ENCODE measurements around the gene SGMS2. TPM values are rescaled to one million over a fixed set of nuclear protein-coding genes. Genes with fewer than 3 reads are reported as not detected.
A peak's percentile ranks its signal among the peaks of the same experiment; 100 is the strongest.

The SGMS2 gene
- polyA plus RNA-seq, 3 donors = 20.8 to 32.7 (median 23.0) TPM

DNA sequence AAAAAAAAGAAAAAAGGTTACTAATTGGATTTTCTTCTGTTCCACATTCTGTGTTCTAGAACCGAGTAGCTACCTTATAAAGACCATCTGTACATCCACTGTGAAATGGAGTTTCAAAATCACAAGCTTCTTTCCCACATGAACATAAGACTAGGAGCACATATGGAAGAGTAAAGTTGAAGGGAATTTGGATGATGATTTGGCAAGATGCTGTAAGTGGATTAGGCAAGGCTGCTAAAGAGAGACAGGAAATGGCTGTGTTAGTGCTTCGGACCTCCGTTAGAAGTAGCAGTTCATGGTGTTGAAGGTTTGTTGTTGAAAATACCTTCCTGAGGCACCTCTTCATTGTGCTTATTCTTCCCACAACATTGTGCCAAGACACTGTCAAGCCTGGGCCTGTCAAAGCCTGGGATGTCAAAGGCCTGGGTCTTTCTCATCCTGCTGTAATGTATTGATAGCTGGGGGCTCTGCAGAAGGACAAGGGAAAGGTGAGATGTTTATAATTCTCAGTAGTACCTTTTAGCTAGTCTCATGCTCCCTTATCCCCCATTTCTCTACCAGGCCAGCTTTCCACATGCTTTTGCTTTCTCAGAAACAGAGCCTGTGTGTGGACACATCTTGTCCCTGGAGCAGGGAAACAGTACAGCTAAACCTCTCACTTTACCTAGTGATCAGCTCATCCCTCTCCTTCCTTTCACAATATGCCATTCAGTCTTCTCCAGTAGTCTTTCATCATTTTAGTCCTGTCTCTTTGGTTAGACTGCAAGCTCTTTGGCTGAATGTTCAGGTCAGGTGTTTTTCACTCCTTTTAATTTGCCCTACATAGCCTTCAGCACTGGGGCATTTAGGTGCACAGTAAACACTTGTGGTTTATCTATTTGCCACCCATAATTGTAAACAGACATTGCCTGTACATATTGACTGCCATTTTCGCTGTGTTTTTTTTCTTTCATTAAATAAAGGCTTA is 68.7 kb downstream of the SGMS2 start:
- H3K9me3 ChIP-seq (replicated peaks in 1 of 2; ENCODE audit: control insufficient read depth in 1 of 2, insufficient read depth in 1 of 2, low read length in 2 of 2) = no peaks in the 10 kb centered on the region
- no peak overlapping the region for H3K4me3 Mint-ChIP-seq
- H3K27me3 ChIP-seq (ENCODE audit: control insufficient read depth in 2 of 2, insufficient read depth in 2 of 2, low read length in 2 of 2) = no peaks in the 10 kb centered on the region
- no peak for DNase-seq
- WGBS (ENCODE audit: insufficient coverage) = no CpG with 5 or more reads among the region's 4 CpGs
- H3K79me2 ChIP-seq (ENCODE audit: insufficient read depth, low read length) = peaks cover 32% of the 10 kb centered on the region
- peaks cover 4 to 56% of the 10 kb centered on the region in 2 donors for H3K36me3 ChIP-seq (replicated peaks in 1 of 2; ENCODE audit: control insufficient read depth in 1 of 2, insufficient read depth in 2 of 2, low read length in 2 of 2)
- H3K4me3 ChIP-seq (replicated peaks in 1 of 3; ENCODE audit: low read depth in 2 of 3, low read length in 3 of 3) = no peak overlapping the region
- intact Hi-C loops (cut with micrococcal nuclease) = no loop called here
- H3K9me3 Mint-ChIP-seq = peaks cover 0 to 4% (median 1%) of the 10 kb centered on the region in 7 donors
- peaks cover 33 to 49% of the 10 kb centered on the region in 2 donors for H3K36me3 Mint-ChIP-seq
- TF ChIP-seq, protein P1, sequence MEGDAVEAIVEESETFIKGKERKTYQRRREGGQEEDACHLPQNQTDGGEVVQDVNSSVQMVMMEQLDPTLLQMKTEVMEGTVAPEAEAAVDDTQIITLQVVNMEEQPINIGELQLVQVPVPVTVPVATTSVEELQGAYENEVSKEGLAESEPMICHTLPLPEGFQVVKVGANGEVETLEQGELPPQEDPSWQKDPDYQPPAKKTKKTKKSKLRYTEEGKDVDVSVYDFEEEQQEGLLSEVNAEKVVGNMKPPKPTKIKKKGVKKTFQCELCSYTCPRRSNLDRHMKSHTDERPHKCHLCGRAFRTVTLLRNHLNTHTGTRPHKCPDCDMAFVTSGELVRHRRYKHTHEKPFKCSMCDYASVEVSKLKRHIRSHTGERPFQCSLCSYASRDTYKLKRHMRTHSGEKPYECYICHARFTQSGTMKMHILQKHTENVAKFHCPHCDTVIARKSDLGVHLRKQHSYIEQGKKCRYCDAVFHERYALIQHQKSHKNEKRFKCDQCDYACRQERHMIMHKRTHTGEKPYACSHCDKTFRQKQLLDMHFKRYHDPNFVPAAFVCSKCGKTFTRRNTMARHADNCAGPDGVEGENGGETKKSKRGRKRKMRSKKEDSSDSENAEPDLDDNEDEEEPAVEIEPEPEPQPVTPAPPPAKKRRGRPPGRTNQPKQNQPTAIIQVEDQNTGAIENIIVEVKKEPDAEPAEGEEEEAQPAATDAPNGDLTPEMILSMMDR (IDR thresholded peaks at IDR 0.05) = no peak
- peaks cover 24% of the 10 kb centered on the region for H3K4me1 Mint-ChIP-seq
- peaks cover 7 to 9% of the 10 kb centered on the region in 2 donors for H3K4me1 ChIP-seq (ENCODE audit: control insufficient read depth in 1 of 2, insufficient read depth in 2 of 2, low read length in 2 of 2)
- H4K20me1 ChIP-seq (ENCODE audit: insufficient read depth, low read length) = peaks cover 68% of the 10 kb centered on the region
- peak overlapping the region in 3 of 7 donors; percentile 3 to 75 (median 54) for H3K27ac Mint-ChIP-seq
- H3K4me2 ChIP-seq (replicated peaks; ENCODE audit: extremely low read depth, low read length, poor library complexity, severe bottlenecking) = no peak overlapping the region
- H3K27me3 Mint-ChIP-seq (ENCODE audit: low read depth in 3 of 3) = no peaks in the 10 kb centered on the region
- no peak overlapping the region for H2AFZ ChIP-seq (ENCODE audit: insufficient read depth, low read depth, low read length, poor library complexity, severe bottlenecking)
- peak overlapping the region in 1 of 2 donors; percentile 5 for H3K27ac ChIP-seq (ENCODE audit: low read depth in 1 of 2, low read length in 2 of 2)
- H3K9ac ChIP-seq (ENCODE audit: insufficient read depth, low read length, poor library complexity, severe bottlenecking) = no peak overlapping the region

- 95% methylated on average over 4 of the region's 6 CpGs for WGBS (ENCODE audit: insufficient coverage)
- Mint-ChIP-seq H3K9me3 (peaks cover 0 to 2% (median 0%) of the 10 kb centered on the region in 7 donors), H3K27ac (peak overlapping the region in 1 of 7 donors; percentile 35), H3K27me3 (ENCODE audit: low read depth in 3 of 3) (no peaks in the 10 kb centered on the region), H3K4me3 (no peak overlapping the region), H3K4me1 (peaks cover 24% of the 10 kb centered on the region), H3K36me3 (peaks cover 34 to 53% of the 10 kb centered on the region in 2 donors)
- Histone ChIP-seq H3K9me3 (replicated peaks in 1 of 2; ENCODE audit: control insufficient read depth in 1 of 2, insufficient read depth in 1 of 2, low read length in 2 of 2) (no peaks in the 10 kb centered on the region), H3K79me2 (ENCODE audit: insufficient read depth, low read length) (peaks cover 32% of the 10 kb centered on the region), H3K4me3 (replicated peaks in 1 of 3; ENCODE audit: low read depth in 2 of 3, low read length in 3 of 3) (no peak overlapping the region), H3K4me2 (replicated peaks; ENCODE audit: extremely low read depth, low read length, poor library complexity, severe bottlenecking) (no peak overlapping the region), H4K20me1 (ENCODE audit: insufficient read depth, low read length) (peaks cover 75% of the 10 kb centered on the region), H3K27ac (ENCODE audit: low read depth in 1 of 2, low read length in 2 of 2) (peak overlapping the region in 1 of 2 donors; percentile 5), H3K9ac (ENCODE audit: insufficient read depth, low read length, poor library complexity, severe bottlenecking) (no peak overlapping the region), H3K27me3 (ENCODE audit: control insufficient read depth in 2 of 2, insufficient read depth in 2 of 2, low read length in 2 of 2) (no peaks in the 10 kb centered on the region), H2AFZ (ENCODE audit: insufficient read depth, low read depth, low read length, poor library complexity, severe bottlenecking) (no peak overlapping the region), H3K4me1 (ENCODE audit: control insufficient read depth in 1 of 2, insufficient read depth in 2 of 2, low read length in 2 of 2) (peaks cover 7 to 9% of the 10 kb centered on the region in 2 donors), H3K36me3 (replicated peaks in 1 of 2; ENCODE audit: control insufficient read depth in 1 of 2, insufficient read depth in 2 of 2, low read length in 2 of 2) (peaks cover 5 to 63% of the 10 kb centered on the region in 2 donors)
- intact Hi-C loops (cut with micrococcal nuclease) = no loop called here
- TF ChIP-seq, protein P1 (IDR thresholded peaks at IDR 0.05) = no peak
- DNase-seq = no peak
These were observed 69.4 kb downstream of the SGMS2 start for GRCh38 chr4:107894138-107894603.

Data from CD14-positive monocyte (primary cell).